Hematopoietic multipotent progenitor cell treated with erythropoietin and hydrocortisone succinate and interleukin-3 and kit ligand, for 4 days (in vitro differentiated cells): Measurements from ENCODE around the gene WNT16.
A peak's percentile ranks its signal among the peaks of the same experiment; 100 is the strongest.
"Not testable (repeated sequence)": the region's sequence is repeated elsewhere in the genome, so short reads cannot be mapped to it uniquely, and the experiment has no call there.

Experiments used
- DNase-seq: peaks from one replicate; pipeline ENCODE4 v3.0.0-alpha.2; 2015

The WNT16 gene

GRCh38 chr7:121307021-121307574, 21.7 kb upstream of the WNT16 start:
- DNase-seq, result no peak

- no peak for DNase-seq
These were observed 15.5 kb upstream of the WNT16 start for GRCh38 chr7:121313220-121313792.

- DNase-seq, result peak; percentile 6
These were observed 14.8 kb upstream of the WNT16 start for GRCh38 chr7:121313793-121314676.

- not testable (repeated sequence) for DNase-seq
These were observed 13.6 kb upstream of the WNT16 start for GRCh38 chr7:121315170-121315569.

- no peak for DNase-seq
These were observed 6.3 kb upstream of the WNT16 start for GRCh38 chr7:121322460-121322859.

- no peak for DNase-seq
These were observed 5.1 kb upstream of the WNT16 start for GRCh38 chr7:121323515-121324302.

GRCh38 chr7:121327671-121328070, 1.1 kb upstream of the WNT16 start:
- DNase-seq, result no peak

- DNase-seq, result peak; percentile 37
These were observed 622 bp downstream of the WNT16 start for GRCh38 chr7:121329191-121330052.

- peak; percentile 5 for DNase-seq
These were observed 1.4 kb downstream of the WNT16 start for GRCh38 chr7:121330053-121330833.

- DNase-seq, result no peak
These were observed 2.2 kb downstream of the WNT16 start for GRCh38 chr7:121331048-121331447.

- DNase-seq, result no peak
These were observed 2.8 kb downstream of the WNT16 start for GRCh38 chr7:121331574-121331973.

GRCh38 chr7:121334376-121334775, 5.6 kb downstream of the WNT16 start:
- no peak for DNase-seq

GRCh38 chr7:121334875-121335648, 6.3 kb downstream of the WNT16 start:
- DNase-seq, result no peak

GRCh38 chr7:121336579-121336978, 7.8 kb downstream of the WNT16 start:
- DNase-seq, result no peak

- peak; percentile 46 for DNase-seq
These were observed 8.6 kb downstream of the WNT16 start for GRCh38 chr7:121337398-121337797.

GRCh38 chr7:121339082-121339481, 10.3 kb downstream of the WNT16 start:
- DNase-seq, result peak; percentile 6

GRCh38 chr7:121341933-121342332, 13.1 kb downstream of the WNT16 start:
- DNase-seq, result no peak

- no peak for DNase-seq
These were observed 13.8 kb downstream of the WNT16 start for GRCh38 chr7:121342631-121343030.

GRCh38 chr7:121343302-121343701, 14.5 kb downstream of the WNT16 start:
- DNase-seq, result no peak

GRCh38 chr7:121344093-121344492, 15.3 kb downstream of the WNT16 start:
- DNase-seq, result no peak

- no peak for DNase-seq
These were observed 15.7 kb downstream of the WNT16 start for GRCh38 chr7:121344497-121344896.
